ENCODE measurements around the gene MTRF1L. TPM values are rescaled to one million over a fixed set of nuclear protein-coding genes. Genes with fewer than 3 reads are reported as not detected.

MTRF1L gene
- total RNA-seq, 4 donors from 2014 or later, result 18.0 to 30.9 (median 22.5) TPM

GRCh38 chr6:153043719-153044118 lies 41.2 kb upstream of the MTRF1L start:
- no peak for TF ChIP-seq CTCF (IDR thresholded peaks at IDR 0.05)
- ATAC-seq (ENCODE audit: low FRiP score), result no peak

GRCh38 chr6:153038378-153039057 lies 36.0 kb upstream of the MTRF1L start:
- ATAC-seq (ENCODE audit: low FRiP score), result no peak
- no peak for DNase-seq (ENCODE audit: low spot score)
- TF ChIP-seq CTCF (IDR thresholded peaks at IDR 0.05), result no peak

More at GRCh38 chr6:153043719-153044118, 41.2 kb upstream of the MTRF1L start:
- DNase-seq (ENCODE audit: low spot score), result no peak

- ATAC-seq (ENCODE audit: low FRiP score), result no peak
- DNase-seq (ENCODE audit: low spot score), result no peak
- no peak for TF ChIP-seq CTCF (IDR thresholded peaks at IDR 0.05)
Measured at GRCh38 chr6:153034139-153034538, 31.6 kb upstream of the MTRF1L start.

DNA sequence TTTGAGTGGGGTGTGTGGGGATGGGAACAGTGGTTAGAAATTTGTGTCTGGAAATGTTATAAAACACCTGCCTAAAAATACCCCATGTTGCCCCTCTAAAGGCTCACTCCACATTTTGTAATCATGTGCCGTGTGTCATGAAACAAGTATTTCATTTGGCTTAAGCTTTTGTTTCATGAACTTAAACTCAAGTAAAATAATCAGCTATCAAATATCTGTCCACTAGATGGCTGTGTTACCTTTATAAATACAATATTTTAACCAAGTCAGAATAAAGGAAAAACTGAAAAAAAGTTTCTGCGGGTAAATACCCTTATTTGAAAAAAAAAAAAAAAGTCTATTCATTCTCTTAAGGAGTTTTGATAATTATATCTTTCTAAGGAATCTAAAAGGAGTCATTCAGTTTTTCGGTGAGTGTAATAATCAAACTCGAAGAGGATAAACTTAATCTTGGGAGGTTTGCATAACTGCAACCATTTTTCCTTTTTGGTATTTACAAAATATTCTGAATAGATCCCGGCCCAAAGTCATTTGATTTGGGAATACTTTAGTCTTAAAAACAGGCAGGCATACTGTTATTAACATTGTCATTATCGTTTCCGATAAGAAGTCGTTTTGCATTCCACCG lies 29.9 kb upstream of the MTRF1L start:
- peak; percentile 57 for ATAC-seq (ENCODE audit: low FRiP score)
- no peak for TF ChIP-seq CTCF (IDR thresholded peaks at IDR 0.05)

GRCh38 chr6:153031335-153031955 lies 28.9 kb upstream of the MTRF1L start:
- no peak for TF ChIP-seq CTCF (IDR thresholded peaks at IDR 0.05)
- no peak for DNase-seq (ENCODE audit: low spot score)
- no peak for ATAC-seq (ENCODE audit: low FRiP score)

More for the DNA sequence above, 29.9 kb upstream of the MTRF1L start:
- DNase-seq (ENCODE audit: low spot score), result no peak

DNA sequence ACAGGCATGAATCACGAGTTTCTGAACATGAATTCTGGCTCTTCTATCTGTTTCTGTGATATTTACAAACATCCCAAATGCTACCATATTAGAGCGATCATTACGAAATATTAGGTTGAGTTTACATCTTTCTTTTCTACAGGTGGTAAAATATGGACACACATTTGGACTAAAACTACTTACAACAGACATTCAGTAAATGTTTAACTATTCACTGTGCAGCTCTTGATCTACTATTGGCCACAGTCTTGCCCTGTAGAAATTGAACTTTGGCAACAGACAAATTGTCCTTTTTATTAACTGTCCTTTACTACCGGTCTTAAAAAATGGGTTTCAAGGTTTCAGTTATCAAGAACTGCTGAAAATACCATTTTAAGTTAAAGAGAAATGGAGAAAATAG lies 26.5 kb upstream of the MTRF1L start:
- DNase-seq (ENCODE audit: low spot score), result no peak
- no peak for TF ChIP-seq CTCF (IDR thresholded peaks at IDR 0.05)
- ATAC-seq (ENCODE audit: low FRiP score), result no peak

All from omental fat pad (tissue), 4 donors.